Muscle layer of duodenum (tissue), 2 donors: ENCODE data around the gene GLDC.

Experiments used
- H3K27ac ChIP-seq: one replicate; pipeline ENCODE4 v1.7.0; 2013; ENCODE audit warnings: mild to moderate bottlenecking, low read length
- H3K27me3 ChIP-seq: one replicate; pipeline ENCODE4 v1.7.0; 2013; ENCODE audit warnings: low read depth, mild to moderate bottlenecking, control low read depth, low read length
- H3K36me3 ChIP-seq, 2 donors: one replicate each; pipeline ENCODE4 v1.7.0; 2013; ENCODE audit warnings: low read length in 2 of 2, control low read depth in 1 of 2, mild to moderate bottlenecking in 1 of 2; ENCODE audit not compliant: insufficient read depth in 2 of 2, control insufficient read depth in 1 of 2
- H3K4me1 ChIP-seq, 2 donors: one replicate each; pipeline ENCODE4 v1.7.0; 2013; ENCODE audit warnings: low read length in 2 of 2, mild to moderate bottlenecking in 2 of 2, control low read depth in 1 of 2, moderate library complexity in 1 of 2; ENCODE audit not compliant: insufficient read depth in 2 of 2, control insufficient read depth in 1 of 2
- H3K4me3 ChIP-seq, 2 donors: one replicate each; pipeline ENCODE4 v1.7.0; 2013; ENCODE audit warnings: low read length in 2 of 2, low read depth in 1 of 2, mild to moderate bottlenecking in 1 of 2
- H3K9me3 ChIP-seq, 2 donors: one replicate each; pipeline ENCODE4 v1.7.0; 2013; ENCODE audit warnings: low read length in 2 of 2, control low read depth in 1 of 2, mild to moderate bottlenecking in 1 of 2; ENCODE audit not compliant: control insufficient read depth in 1 of 2
- donor health status: healthy.

GLDC gene

GRCh38 chr9:6590772-6591384, 54.7 kb downstream of the GLDC start:
- H3K4me1 ChIP-seq = no peaks in the 10 kb centered on the region
- no peak overlapping the region for H3K27ac ChIP-seq
- no peak overlapping the region for H3K4me3 ChIP-seq
- H3K9me3 ChIP-seq = no peaks in the 10 kb centered on the region
- no peaks in the 10 kb centered on the region for H3K27me3 ChIP-seq
- no peaks in the 10 kb centered on the region for H3K36me3 ChIP-seq

GRCh38 chr9:6590334-6590733, 55.2 kb downstream of the GLDC start:
- Histone ChIP-seq H3K9me3 (no peaks in the 10 kb centered on the region), H3K4me3 (no peak overlapping the region), H3K4me1 (no peaks in the 10 kb centered on the region), H3K27me3 (no peaks in the 10 kb centered on the region), H3K36me3 (no peaks in the 10 kb centered on the region), H3K27ac (no peak overlapping the region)

- Histone ChIP-seq H3K4me3 (no peak overlapping the region), H3K4me1 (no peaks in the 10 kb centered on the region), H3K36me3 (no peaks in the 10 kb centered on the region), H3K9me3 (no peaks in the 10 kb centered on the region), H3K27ac (no peak overlapping the region), H3K27me3 (no peaks in the 10 kb centered on the region)
These were observed 60.5 kb downstream of the GLDC start for GRCh38 chr9:6584881-6585597.

- H3K4me1 ChIP-seq = no peaks in the 10 kb centered on the region
- no peak overlapping the region for H3K27ac ChIP-seq
- H3K9me3 ChIP-seq = no peaks in the 10 kb centered on the region
- no peaks in the 10 kb centered on the region for H3K27me3 ChIP-seq
- no peaks in the 10 kb centered on the region for H3K36me3 ChIP-seq
- H3K4me3 ChIP-seq = no peak overlapping the region
These were observed 64.3 kb downstream of the GLDC start for GRCh38 chr9:6581253-6581652.

GRCh38 chr9:6579613-6580012, 65.9 kb downstream of the GLDC start:
- no peaks in the 10 kb centered on the region for H3K9me3 ChIP-seq

GRCh38 chr9:6576987-6577386, 68.5 kb downstream of the GLDC start:
- no peak overlapping the region for H3K4me3 ChIP-seq
- no peak overlapping the region for H3K27ac ChIP-seq
- H3K9me3 ChIP-seq = no peaks in the 10 kb centered on the region
- no peaks in the 10 kb centered on the region for H3K36me3 ChIP-seq
- no peaks in the 10 kb centered on the region for H3K4me1 ChIP-seq
- no peaks in the 10 kb centered on the region for H3K27me3 ChIP-seq

More at GRCh38 chr9:6579613-6580012, 65.9 kb downstream of the GLDC start:
- Histone ChIP-seq H3K27ac (no peak overlapping the region), H3K27me3 (no peaks in the 10 kb centered on the region), H3K4me3 (no peak overlapping the region), H3K36me3 (no peaks in the 10 kb centered on the region), H3K4me1 (no peaks in the 10 kb centered on the region)

GRCh38 chr9:6575324-6576034, 70.0 kb downstream of the GLDC start:
- Histone ChIP-seq H3K4me1 (no peaks in the 10 kb centered on the region), H3K9me3 (no peaks in the 10 kb centered on the region), H3K27me3 (no peaks in the 10 kb centered on the region), H3K27ac (no peak overlapping the region), H3K4me3 (no peak overlapping the region), H3K36me3 (no peaks in the 10 kb centered on the region)

GRCh38 chr9:6567140-6567591, 78.4 kb downstream of the GLDC start:
- H3K9me3 ChIP-seq = no peaks in the 10 kb centered on the region
- H3K36me3 ChIP-seq = peaks cover 0 to 3% of the 10 kb centered on the region in 2 donors
- no peak overlapping the region for H3K4me3 ChIP-seq
- H3K27me3 ChIP-seq = no peaks in the 10 kb centered on the region
- no peaks in the 10 kb centered on the region for H3K4me1 ChIP-seq
- no peak overlapping the region for H3K27ac ChIP-seq

GRCh38 chr9:6566409-6567139, 79.0 kb downstream of the GLDC start:
- H3K9me3 ChIP-seq = no peaks in the 10 kb centered on the region
- no peak overlapping the region for H3K27ac ChIP-seq
- no peaks in the 10 kb centered on the region for H3K27me3 ChIP-seq
- no peak overlapping the region for H3K4me3 ChIP-seq
- no peaks in the 10 kb centered on the region for H3K4me1 ChIP-seq
- H3K36me3 ChIP-seq = peaks cover 0 to 3% of the 10 kb centered on the region in 2 donors

GRCh38 chr9:6565312-6565711, 80.2 kb downstream of the GLDC start:
- no peak overlapping the region for H3K4me3 ChIP-seq
- H3K27ac ChIP-seq = no peak overlapping the region
- H3K36me3 ChIP-seq = peaks cover 0 to 3% of the 10 kb centered on the region in 2 donors
- no peaks in the 10 kb centered on the region for H3K27me3 ChIP-seq
- H3K9me3 ChIP-seq = no peaks in the 10 kb centered on the region
- H3K4me1 ChIP-seq = no peaks in the 10 kb centered on the region

GRCh38 chr9:6564868-6565267, 80.7 kb downstream of the GLDC start:
- H3K27ac ChIP-seq = no peak overlapping the region
- no peaks in the 10 kb centered on the region for H3K27me3 ChIP-seq
- no peaks in the 10 kb centered on the region for H3K4me1 ChIP-seq
- no peak overlapping the region for H3K4me3 ChIP-seq
- no peaks in the 10 kb centered on the region for H3K9me3 ChIP-seq
- H3K36me3 ChIP-seq = peaks cover 0 to 3% of the 10 kb centered on the region in 2 donors
